Sciatic nerve (tissue), 2 donors: Measurements from ENCODE around the gene TENT4B. TPM values are rescaled to one million over a fixed set of nuclear protein-coding genes. Genes with fewer than 3 reads are reported as not detected.
"Not testable (repeated sequence)": the region's sequence is repeated elsewhere in the genome, so short reads cannot be mapped to it uniquely, and the experiment has no call there.

ENCODE experiments used
- ATAC-seq: fragments of 200-7000 bp; cut with Tn5 transposase; one replicate; pipeline ENCODE4 v1.9.1; 2020; ENCODE audit warnings: mild to moderate bottlenecking, moderate library complexity
- DNase-seq: peaks from one replicate; pipeline ENCODE4 v3.0.0-alpha.2; 2020; ENCODE audit warnings: low spot score
- intact Hi-C: fragments of 100-400 bp; cut with DNase I; formaldehyde crosslinking; loops from one replicate; pipeline ENCODE4 v1.14.2; 2022
- total RNA-seq: library from RNA; stranded (reverse); fragmentation: NEBNext Ultra II Directional; extraction: Animal tissue kit (Norgen Biotek cat#: 25700); gene quantifications from one replicate; pipeline ENCODE4 v1.2.1, GENCODE V29; 2021
- donor health status: DM: no; HTN: no; CAD: no.
- donor health status: DM: no; HTN: no; CAD: no.

Gene TENT4B
- 12.5 TPM for total RNA-seq

DNA sequence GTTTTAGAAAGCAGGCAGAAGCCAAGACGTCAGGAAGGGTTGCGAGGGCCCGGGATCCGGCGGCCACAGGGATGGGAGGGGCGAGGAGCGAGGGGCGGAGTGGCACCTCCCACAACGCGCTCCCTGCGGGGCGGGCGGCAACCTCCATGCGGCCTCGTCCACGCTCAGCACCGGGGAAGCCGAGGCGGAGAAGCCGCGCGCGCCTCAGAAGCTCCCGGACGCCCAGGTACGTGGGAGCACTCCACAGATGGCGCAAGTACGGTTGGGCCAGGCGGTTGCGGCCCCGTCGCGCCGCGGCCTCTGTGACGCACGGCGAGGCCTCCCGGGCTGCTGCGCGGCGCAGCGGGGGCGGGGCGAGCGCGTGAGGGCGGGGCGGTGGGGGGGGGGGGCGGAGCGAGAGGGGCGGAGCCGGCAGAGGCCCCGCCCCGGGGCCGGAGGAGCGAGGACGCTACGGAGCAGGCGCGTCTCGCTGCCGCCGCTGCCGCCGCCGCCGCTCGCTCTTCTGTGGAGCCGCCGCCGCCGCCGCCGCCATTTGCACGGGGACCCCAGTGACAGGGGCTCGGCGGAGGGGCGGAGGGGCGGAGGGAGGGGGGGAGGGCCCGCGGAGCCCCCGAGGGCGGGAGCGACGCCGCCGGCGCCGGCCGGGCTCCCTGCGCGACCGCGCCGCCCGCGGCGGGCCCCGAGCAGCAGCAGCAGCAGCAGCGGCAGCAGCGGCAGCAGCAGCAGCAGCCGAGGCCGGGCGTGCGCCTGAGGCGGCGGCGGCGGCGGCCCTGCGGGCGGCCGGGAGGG, at the start of gene TENT4B:
TENT4B (plus strand) TSS at position 500 of the 789 bp plus-strand sequence. CDS start 316 bp downstream, outside the sequence.
- peak; percentile 95 for ATAC-seq
- intact Hi-C loops, result no loop called here
- peak; percentile 93 for DNase-seq

GRCh38 chr16:50103764-50104163, 49.3 kb upstream of the TENT4B start:
- DNase-seq, result no peak
- intact Hi-C loops, result no loop called here
- ATAC-seq, result no peak

- no peak for ATAC-seq
- intact Hi-C loops, result no loop called here
- no peak for DNase-seq
Measured at GRCh38 chr16:50114357-50115129, 38.6 kb upstream of the TENT4B start.

DNA sequence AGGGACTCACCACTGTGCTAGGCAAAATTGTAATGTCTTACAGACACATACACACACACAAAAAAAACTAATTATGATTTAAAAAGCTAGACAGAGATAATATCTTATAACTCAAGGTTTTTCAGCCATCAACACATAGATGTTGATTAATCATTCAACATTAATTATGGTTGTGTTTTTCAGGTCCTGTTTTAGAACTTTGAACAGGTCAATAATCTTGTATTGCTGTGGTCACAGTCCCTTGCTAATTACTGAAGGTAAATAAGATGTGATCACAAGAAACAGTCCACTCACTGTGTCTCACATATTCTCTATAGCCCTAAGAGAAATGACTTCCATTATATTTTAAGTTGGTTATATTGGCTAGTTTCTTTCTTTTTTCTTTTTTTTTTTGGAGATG, 32.4 kb upstream of the TENT4B start:
- DNase-seq (no peak), ATAC-seq (no peak)
- intact Hi-C loops, result no loop called here

DNA sequence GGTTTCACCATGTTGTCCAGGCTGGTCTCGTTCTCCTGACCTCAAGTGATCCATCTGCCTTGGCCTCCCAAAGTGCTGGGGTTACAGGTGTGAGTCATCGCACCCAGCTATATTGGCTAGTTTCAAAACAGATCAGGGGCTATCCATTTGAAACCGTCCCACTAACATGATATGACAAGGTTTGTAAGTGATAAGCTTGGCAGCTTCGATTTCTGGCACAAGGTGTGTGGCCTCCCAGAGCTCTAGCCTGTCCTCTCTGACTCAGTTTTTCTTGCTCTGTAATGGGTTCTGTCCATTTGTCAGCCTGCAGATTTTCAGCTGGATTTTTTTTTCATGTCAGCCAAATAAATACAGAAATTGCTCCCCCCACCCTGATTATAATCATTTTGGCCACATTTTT, 31.8 kb upstream of the TENT4B start:
- intact Hi-C loops, result no loop called here
- ATAC-seq, result no peak
- no peak for DNase-seq

DNA sequence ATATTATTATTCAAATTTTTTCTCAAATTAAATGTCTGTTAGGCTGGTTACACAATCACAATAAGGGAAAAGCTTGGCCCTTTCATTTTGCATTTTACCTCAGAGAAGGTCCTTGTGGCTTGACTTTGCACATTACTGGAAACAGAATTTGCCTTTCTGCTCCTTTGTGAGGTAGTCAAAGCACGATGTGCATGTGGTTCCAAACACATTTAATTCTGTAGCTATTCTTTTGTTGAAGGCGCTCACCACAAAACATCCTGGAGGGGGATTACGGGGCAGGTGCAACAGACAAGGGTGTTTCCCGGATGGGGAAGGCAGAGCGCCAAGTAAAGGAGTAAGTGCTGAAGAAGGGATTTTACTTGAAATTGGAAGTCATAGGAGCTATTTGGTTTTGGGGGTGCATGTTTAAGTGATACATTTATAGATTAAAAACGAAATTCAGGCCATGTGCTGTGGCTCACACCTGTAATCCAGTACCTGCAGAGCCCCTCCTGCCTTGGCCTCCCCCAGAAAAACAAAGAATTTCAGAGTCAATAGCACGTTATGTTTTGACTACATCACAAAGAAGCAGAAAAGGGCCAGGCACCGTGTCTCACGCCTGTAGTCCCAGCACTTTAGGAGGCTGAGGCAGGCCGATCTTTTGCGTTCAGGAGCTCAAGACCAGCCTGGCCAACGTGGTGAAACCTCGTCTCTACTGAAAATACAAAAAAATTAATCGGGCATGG, 31.2 kb upstream of the TENT4B start:
- no peak for ATAC-seq
- DNase-seq, result no peak
- intact Hi-C loops, result no loop called here

GRCh38 chr16:50123417-50123816, 29.7 kb upstream of the TENT4B start:
- DNase-seq, result no peak
- intact Hi-C loops, result no loop called here
- no peak for ATAC-seq

DNA sequence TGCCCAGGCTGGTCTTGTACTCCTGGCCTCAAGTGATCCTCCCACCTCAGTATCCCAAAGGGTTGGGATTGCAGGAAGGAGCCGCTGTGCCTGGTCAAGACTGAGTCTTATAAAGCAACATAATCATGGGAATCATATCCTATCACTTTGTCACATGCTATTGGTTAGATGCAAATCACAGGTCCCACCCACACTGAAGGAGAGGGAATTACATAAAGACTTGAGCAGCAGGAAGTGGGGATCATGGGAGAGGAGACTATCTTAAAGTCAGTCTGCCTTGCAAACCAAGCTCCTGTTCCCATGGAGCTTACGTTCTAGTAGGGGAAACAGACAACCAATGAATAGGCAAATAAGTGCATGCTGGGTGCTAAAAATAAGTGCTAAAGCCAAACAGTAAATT, 28.3 kb upstream of the TENT4B start:
- DNase-seq, result no peak
- no peak for ATAC-seq
- intact Hi-C loops, result no loop called here

DNA sequence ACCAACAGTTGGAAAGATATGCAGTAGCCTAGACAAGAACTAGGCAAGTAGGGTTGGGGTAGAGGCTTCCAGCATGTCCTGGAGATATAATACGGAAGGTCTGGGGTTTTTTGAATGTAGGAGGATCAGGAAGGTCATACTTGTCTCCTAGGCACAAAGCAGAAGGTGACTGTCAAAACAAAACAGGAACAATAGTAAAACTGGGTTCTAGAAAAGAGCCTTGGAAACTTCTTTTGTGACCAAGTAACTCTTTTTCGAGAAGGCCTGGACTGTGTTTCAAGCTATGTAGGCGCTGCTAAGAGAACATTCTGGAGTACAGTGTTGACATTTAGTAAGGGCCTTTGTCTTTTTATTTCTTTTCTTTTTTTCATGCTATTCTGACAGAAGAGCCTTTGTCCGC, 26.9 kb upstream of the TENT4B start:
- intact Hi-C loops, result no loop called here
- no peak for ATAC-seq
- no peak for DNase-seq

DNA sequence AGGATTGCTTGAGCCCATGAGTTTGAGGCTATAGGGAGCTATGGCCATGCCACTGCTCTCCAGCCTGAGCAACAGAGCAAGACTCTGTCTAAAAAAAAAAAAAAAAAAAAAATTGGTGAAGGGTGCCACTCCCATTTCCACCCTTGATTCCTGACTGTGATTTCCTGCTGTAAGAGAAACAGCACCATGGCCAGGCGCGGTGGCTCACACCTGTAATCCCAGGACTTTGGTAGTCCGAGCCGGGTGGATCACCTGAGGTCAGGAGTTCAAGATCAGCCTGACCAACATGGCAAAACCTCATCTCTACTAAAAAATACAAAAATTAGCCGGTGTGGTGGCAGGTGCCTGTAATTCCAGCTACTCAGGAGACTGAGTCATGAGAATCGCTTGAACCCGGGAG, 20.5 kb upstream of the TENT4B start:
- DNase-seq, ATAC-seq, intact Hi-C loops: not testable (repeated sequence)

DNA sequence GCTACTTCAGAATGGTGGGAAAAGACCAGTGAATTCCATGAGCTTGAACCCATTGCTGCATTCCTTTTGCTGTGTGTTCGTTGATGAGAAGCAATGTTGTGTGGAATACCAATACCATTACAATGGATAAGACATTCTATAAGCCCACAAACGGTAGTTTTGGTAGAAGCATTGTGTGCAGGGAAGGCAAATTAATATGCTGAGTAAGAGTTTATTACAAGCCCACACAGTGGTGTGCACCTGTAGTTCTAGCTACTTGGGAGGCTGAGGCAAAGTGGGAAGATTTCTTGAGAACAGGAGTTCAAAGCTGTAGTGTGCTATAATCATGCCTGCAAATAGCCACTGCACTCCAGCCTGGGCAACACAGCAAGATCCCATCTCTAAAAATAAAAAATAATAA, 19.9 kb upstream of the TENT4B start:
- intact Hi-C loops, result no loop called here
- ATAC-seq, result no peak
- no peak for DNase-seq

GRCh38 chr16:50136399-50136798, 16.7 kb upstream of the TENT4B start:
- ATAC-seq, result no peak
- intact Hi-C loops, result no loop called here
- DNase-seq, result no peak

DNA sequence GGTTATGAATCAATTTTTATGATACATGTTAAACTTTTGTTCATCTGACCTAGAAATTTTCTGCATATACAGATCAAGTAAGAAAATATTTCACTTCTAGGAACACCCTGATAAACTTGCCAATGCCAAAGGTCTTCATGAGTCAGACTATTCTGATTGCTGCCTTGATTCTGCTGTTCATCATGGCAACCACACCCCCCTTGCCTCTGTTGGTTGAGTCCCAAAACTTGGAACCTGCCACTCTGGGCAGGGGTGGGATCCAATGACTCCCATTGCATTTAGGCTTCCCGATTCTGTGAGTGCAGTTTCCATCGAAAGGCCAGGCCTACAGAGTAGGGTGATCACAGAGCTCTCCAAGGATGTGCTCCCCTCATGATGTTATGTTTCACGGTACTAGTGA, 15.8 kb upstream of the TENT4B start:
- intact Hi-C loops, result no loop called here
- ATAC-seq, result no peak
- no peak for DNase-seq

GRCh38 chr16:50139580-50139979, 13.5 kb upstream of the TENT4B start:
- intact Hi-C loops, result no loop called here
- DNase-seq (no peak), ATAC-seq (no peak)

GRCh38 chr16:50144211-50144610, 8.9 kb upstream of the TENT4B start:
- ATAC-seq (no peak), DNase-seq (no peak)

GRCh38 chr16:50146479-50147435, 6.3 kb upstream of the TENT4B start:
- no peak for DNase-seq
- intact Hi-C loops, result no loop called here
- no peak for ATAC-seq

More at GRCh38 chr16:50144211-50144610, 8.9 kb upstream of the TENT4B start:
- intact Hi-C loops, result no loop called here

DNA sequence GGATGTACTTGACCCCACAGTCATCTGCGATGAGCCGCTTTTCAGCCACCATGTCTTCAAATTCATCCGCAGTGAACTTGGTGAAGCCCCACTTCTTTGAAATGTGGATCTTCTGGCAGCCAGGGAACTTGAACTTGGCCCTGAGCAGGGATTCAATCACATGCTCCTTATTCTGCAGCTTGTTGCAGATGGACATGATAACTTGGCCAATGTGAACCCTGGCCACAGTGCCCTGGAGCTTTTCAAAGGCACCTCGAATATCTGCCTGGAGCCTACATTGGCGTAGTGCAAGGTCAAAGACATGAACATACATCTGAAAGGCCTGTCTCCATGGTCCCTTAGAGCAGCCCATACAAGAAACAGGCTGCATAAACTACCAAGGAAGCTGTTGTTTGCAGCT, 1.8 kb upstream of the TENT4B start:
- DNase-seq (no peak), ATAC-seq (no peak)
- intact Hi-C loops, result no loop called here

- no peak for ATAC-seq
Measured at GRCh38 chr16:50151756-50152155, 1.4 kb upstream of the TENT4B start.

DNA sequence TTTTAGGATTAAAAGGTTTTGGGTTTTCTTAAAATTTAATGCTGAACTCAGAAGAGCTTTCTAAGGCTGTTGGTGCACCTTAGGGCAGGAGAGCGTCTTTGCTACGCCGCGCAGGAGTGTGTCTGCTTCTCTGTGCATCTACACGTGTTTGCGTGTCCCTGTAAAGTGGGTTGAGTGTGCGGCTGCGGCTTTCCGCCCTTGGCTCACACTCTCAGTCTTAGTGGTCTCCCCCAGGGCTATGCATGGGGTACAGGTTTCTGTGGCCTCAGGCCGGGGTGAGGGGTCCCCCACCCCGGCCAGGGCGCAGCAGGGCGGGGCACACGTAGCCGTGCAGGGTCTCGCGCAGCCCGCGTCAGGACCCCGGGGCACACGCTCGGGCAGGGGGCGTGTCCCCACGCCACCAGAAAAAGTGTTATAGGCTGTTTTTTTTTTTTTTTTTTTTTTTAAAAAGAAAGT, 727 bp upstream of the TENT4B start:
- DNase-seq (peak; percentile 66), ATAC-seq (peak; percentile 60)
- intact Hi-C loops, result no loop called here

More at GRCh38 chr16:50151756-50152155, 1.4 kb upstream of the TENT4B start:
- DNase-seq, result no peak
- intact Hi-C loops, result no loop called here
